GM10266 (cell line): ENCODE data around the gene GIMAP5.

Experiments used
- DNase-seq: peaks from one replicate; pipeline ENCODE4 v3.0.0; 2012; ENCODE audit errors: extremely low spot score
- CTCF ChIP-seq: IDR thresholded peaks from 2 replicates; pipeline ENCODE4 v1.5.1; 2012; ENCODE audit warnings: mild to moderate bottlenecking, low read depth; ENCODE audit not compliant: control insufficient read depth, insufficient read depth; ENCODE audit errors: missing control alignments

Gene GIMAP5

GRCh38 chr7:150723467-150723866 lies 13.8 kb upstream of the GIMAP5 start:
- TF ChIP-seq CTCF = no peak
- no peak for DNase-seq

- TF ChIP-seq CTCF = no peak
- no peak for DNase-seq
Observed at GRCh38 chr7:150727381-150727780, 9.8 kb upstream of the GIMAP5 start.

- DNase-seq = no peak
- TF ChIP-seq CTCF = no peak
Observed at GRCh38 chr7:150728011-150728410, 9.2 kb upstream of the GIMAP5 start.

GRCh38 chr7:150728609-150729008 lies 8.6 kb upstream of the GIMAP5 start:
- no peak for DNase-seq
- no peak for TF ChIP-seq CTCF

- DNase-seq = no peak
- no peak for TF ChIP-seq CTCF
Observed at GRCh38 chr7:150731916-150732315, 5.3 kb upstream of the GIMAP5 start.

GRCh38 chr7:150732786-150733481 lies 4.3 kb upstream of the GIMAP5 start:
- no peak for TF ChIP-seq CTCF
- DNase-seq = no peak

- DNase-seq = no peak
- no peak for TF ChIP-seq CTCF
Observed at GRCh38 chr7:150733482-150734095, 3.6 kb upstream of the GIMAP5 start.
